ENCODE results near the gene UMAD1.

UMAD1 gene

GRCh38 chr7:7907306-7907705 is 266.8 kb downstream of the UMAD1 start:
- no peak for DNase-seq

- no peak for DNase-seq
Measured at GRCh38 chr7:7908622-7909145, 268.1 kb downstream of the UMAD1 start.

- no peak for DNase-seq
Measured at GRCh38 chr7:7909376-7909775, 268.8 kb downstream of the UMAD1 start.

- DNase-seq = no peak
Measured at GRCh38 chr7:7911369-7912123, 271.0 kb downstream of the UMAD1 start.

GRCh38 chr7:7912937-7913336 is 272.4 kb downstream of the UMAD1 start:
- no peak for DNase-seq

GRCh38 chr7:7913504-7913903 is 273.0 kb downstream of the UMAD1 start:
- no peak for DNase-seq

- no peak for DNase-seq
Measured at GRCh38 chr7:7914547-7914946, 274.0 kb downstream of the UMAD1 start.

GRCh38 chr7:7916064-7916463 is 275.5 kb downstream of the UMAD1 start:
- no peak for DNase-seq

GRCh38 chr7:7917593-7917992 is 277.0 kb downstream of the UMAD1 start:
- no peak for DNase-seq

GRCh38 chr7:7918736-7919448 is 278.3 kb downstream of the UMAD1 start:
- no peak for DNase-seq

- DNase-seq = no peak
Measured at GRCh38 chr7:7919449-7919945, 278.9 kb downstream of the UMAD1 start.

- DNase-seq = no peak
Measured at GRCh38 chr7:7920056-7920455, 279.5 kb downstream of the UMAD1 start.

- DNase-seq = no peak
Measured at GRCh38 chr7:7920481-7920880, 279.9 kb downstream of the UMAD1 start.

- no peak for DNase-seq
Measured at GRCh38 chr7:7921830-7922229, 281.3 kb downstream of the UMAD1 start.

- no peak for DNase-seq
Measured at GRCh38 chr7:7922684-7923385, 282.3 kb downstream of the UMAD1 start.

- DNase-seq = no peak
Measured at GRCh38 chr7:7923818-7924217, 283.3 kb downstream of the UMAD1 start.

GRCh38 chr7:7924303-7924702 is 283.8 kb downstream of the UMAD1 start:
- DNase-seq = no peak
